GM23338 (cell line): ENCODE data around the gene ZCCHC17. TPM values are rescaled to one million over a fixed set of nuclear protein-coding genes. Genes with fewer than 3 reads are reported as not detected.

ENCODE experiments used
- ATAC-seq: fragments of 200-7000 bp; cut with Tn5 transposase; 3 replicates; pipeline ENCODE4 v1.9.1; 2020
- DNase-seq: peaks from one replicate; pipeline ENCODE4 v3.0.0-alpha.2; 2015; ENCODE audit warnings: low spot score
- H2AFZ ChIP-seq: fragments of 200-600 bp; sonication (generic); 2 replicates; pipeline ENCODE4 v1.8.0; 2016; ENCODE audit warnings: antibody characterized with exemption, mild to moderate bottlenecking, moderate library complexity
- H3F3A ChIP-seq: fragments of 200-600 bp; sonication (generic); replicated peaks from 2 replicates; pipeline ENCODE4 v1.8.0; 2017; ENCODE audit warnings: antibody characterized with exemption, mixed run types, low read depth
- H3K27ac ChIP-seq: fragments of 200-600 bp; sonication (generic); 2 replicates; pipeline ENCODE4 v1.6.1; 2016; ENCODE audit warnings: low read depth
- H3K27me3 ChIP-seq: fragments of 200-600 bp; sonication (generic); 2 replicates; pipeline ENCODE4 v1.8.0; 2016; ENCODE audit warnings: mild to moderate bottlenecking, mixed run types, moderate library complexity; ENCODE audit not compliant: insufficient read depth
- H3K36me3 ChIP-seq: fragments of 200-600 bp; sonication (generic); 2 replicates; pipeline ENCODE4 v1.8.0; 2016; ENCODE audit warnings: mild to moderate bottlenecking; ENCODE audit not compliant: insufficient read depth
- H3K4me1 ChIP-seq: fragments of 200-600 bp; sonication (generic); 2 replicates; pipeline ENCODE4 v1.8.0; 2016; ENCODE audit warnings: mild to moderate bottlenecking, moderate library complexity; ENCODE audit not compliant: insufficient read depth
- H3K4me2 ChIP-seq: fragments of 200-600 bp; sonication (generic); 2 replicates; pipeline ENCODE4 v1.7.1; 2017; ENCODE audit warnings: mixed run types
- H3K4me3 ChIP-seq: fragments of 200-600 bp; sonication (generic); 2 replicates; pipeline ENCODE4 v1.6.1; 2016; ENCODE audit warnings: mixed run types
- H3K79me2 ChIP-seq: fragments of 200-600 bp; sonication (generic); replicated peaks from 2 replicates; pipeline ENCODE4 v1.8.0; 2017; ENCODE audit warnings: mild to moderate bottlenecking; ENCODE audit not compliant: insufficient read depth
- H3K9me2 ChIP-seq: fragments of 200-600 bp; sonication (generic); 2 replicates; pipeline ENCODE4 v1.8.0; 2017; ENCODE audit not compliant: insufficient read depth
- H4K20me1 ChIP-seq: fragments of 200-600 bp; sonication (generic); replicated peaks from 2 replicates; pipeline ENCODE4 v1.8.0; 2017; ENCODE audit warnings: mild to moderate bottlenecking; ENCODE audit not compliant: insufficient read depth
- H3K27ac Mint-ChIP-seq: 2 replicates; pipeline ENCODE4 v1.8.0; 2020; ENCODE audit warnings: inconsistent platforms, mild to moderate bottlenecking, moderate library complexity, mixed read lengths
- H3K27me3 Mint-ChIP-seq: 3 replicates; pipeline ENCODE4 v1.8.0; 2022; ENCODE audit warnings: low read depth, mild to moderate bottlenecking, moderate library complexity, mixed read lengths, inconsistent platforms; ENCODE audit not compliant: insufficient read depth, poor library complexity
- H3K36me3 Mint-ChIP-seq: 3 replicates; pipeline ENCODE4 v1.8.0; 2021; ENCODE audit warnings: low read depth, mild to moderate bottlenecking, inconsistent platforms, moderate library complexity, mixed read lengths
- H3K4me1 Mint-ChIP-seq: 3 replicates; pipeline ENCODE4 v1.8.0; 2020; ENCODE audit warnings: mild to moderate bottlenecking, inconsistent platforms, mixed read lengths
- H3K4me3 Mint-ChIP-seq: 3 replicates; pipeline ENCODE4 v1.8.0; 2021; ENCODE audit warnings: moderate library complexity, mild to moderate bottlenecking, inconsistent platforms, mixed read lengths
- H3K9me3 Mint-ChIP-seq: 3 replicates; pipeline ENCODE4 v1.8.0; 2020; ENCODE audit warnings: moderate library complexity, mild to moderate bottlenecking, inconsistent platforms, mixed read lengths
- CREB1 ChIP-seq: fragments of 250-450 bp; sonication (Bioruptor Pico); IDR thresholded peaks from 2 replicates; pipeline ENCODE4 v1.5.0; 2020; ENCODE audit warnings: low read depth, mild to moderate bottlenecking, moderate library complexity
- CTCF ChIP-seq, 2 experiments: fragments of 200-600 bp in 1 of 2; sonication (generic) in 1 of 2; conservative IDR thresholded peaks; 2 replicates each; pipeline versions ENCODE4 v1.5.1 to v1.6.1; 2016 to 2017; ENCODE audit warnings: antibody characterized with exemption in 2 of 2, low read depth in 2 of 2, mild to moderate bottlenecking in 2 of 2, moderate library complexity in 1 of 2
- EZH2 ChIP-seq: fragments of 200-600 bp; sonication (generic); IDR thresholded peaks from one replicate; pipeline ENCODE4 v1.8.0; 2017; ENCODE audit warnings: antibody characterized with exemption, mild to moderate bottlenecking, low read depth; ENCODE audit not compliant: unreplicated experiment
- EZH2phosphoT487 ChIP-seq: fragments of 200-600 bp; sonication (generic); IDR thresholded peaks from one replicate; pipeline ENCODE4 v1.8.1; 2018; ENCODE audit warnings: antibody characterized with exemption; ENCODE audit not compliant: unreplicated experiment
- JUNB ChIP-seq: IDR thresholded peaks from one replicate; pipeline ENCODE4 v1.6.1; 2016; ENCODE audit warnings: antibody characterized with exemption; ENCODE audit not compliant: unreplicated experiment
- NANOG ChIP-seq: IDR thresholded peaks from 2 replicates; pipeline ENCODE4 v1.6.1; 2016; ENCODE audit warnings: antibody characterized with exemption, borderline replicate concordance
- POLR2AphosphoS5 ChIP-seq: IDR thresholded peaks from 2 replicates; pipeline ENCODE4 v1.6.1; 2016; ENCODE audit warnings: antibody characterized with exemption, low read depth
- REST ChIP-seq: IDR thresholded peaks from one replicate; pipeline ENCODE4 v1.6.1; 2018; ENCODE audit warnings: antibody characterized with exemption; ENCODE audit not compliant: unreplicated experiment
- STAT1 ChIP-seq: IDR thresholded peaks from one replicate; pipeline ENCODE4 v1.6.1; 2016; ENCODE audit warnings: antibody characterized with exemption; ENCODE audit not compliant: unreplicated experiment
- ZNF114 ChIP-seq: fragments of 250-450 bp; sonication (Bioruptor Pico); IDR thresholded peaks from 2 replicates; pipeline ENCODE4 v1.5.0; 2020; ENCODE audit warnings: mild to moderate bottlenecking, moderate library complexity
- ZNF331 ChIP-seq: fragments of 250-450 bp; sonication (Bioruptor Pico); IDR thresholded peaks from 2 replicates; pipeline ENCODE4 v1.5.0; 2020; ENCODE audit warnings: low read depth, mild to moderate bottlenecking, moderate library complexity
- ZNF462 ChIP-seq: fragments of 250-450 bp; sonication (Bioruptor Pico); IDR thresholded peaks from 2 replicates; pipeline ENCODE4 v1.5.0; 2020; ENCODE audit warnings: mild to moderate bottlenecking, moderate library complexity
- polyA plus RNA-seq: library from polyadenylated mRNA; unstranded; fragments of >200 nt; fragmentation: Nextera tagmentation; extraction: Ambion mirVana; gene quantifications from 2 replicates; pipeline ENCODE4 v1.2.1, GENCODE V29; 2016
- total RNA-seq: library from RNA; depleted of rRNA; stranded (reverse); fragments of >200 nt; shearing (Covaris generic); gene quantifications from 2 replicates; pipeline ENCODE4 v1.2.3, GENCODE V29; 2014
- TF ChIP-seq, protein P1 (sequence below): IDR thresholded peaks from 2 replicates; pipeline ENCODE4 v1.6.1; 2016; ENCODE audit warnings: antibody characterized with exemption

ZCCHC17 gene
- total and polyA plus RNA-seq, 2 experiments from 2014 or later: 40.1 to 134 TPM

DNA sequence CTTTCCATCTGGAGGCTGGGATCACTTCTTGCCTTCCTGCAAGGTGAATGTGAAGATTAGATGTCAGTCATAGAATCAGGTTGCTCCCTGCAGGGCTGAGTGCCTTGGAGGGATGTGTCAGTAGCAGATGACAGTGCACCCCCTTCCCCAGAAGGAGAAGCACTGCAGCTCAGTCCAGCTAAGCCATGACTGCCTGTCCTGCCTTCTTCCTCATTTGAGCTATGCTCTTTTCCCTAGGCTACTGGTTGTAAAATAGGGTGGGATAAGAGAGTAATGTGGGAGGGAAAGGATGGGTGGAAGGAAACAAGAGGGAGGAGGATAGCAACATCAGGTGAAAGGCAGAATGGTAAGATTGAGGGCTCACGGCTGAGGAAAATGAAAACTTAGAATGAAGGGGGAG, 87.1 kb downstream of the ZCCHC17 start:
- Histone ChIP-seq H3K79me2 (no peaks in the 10 kb centered on the region), H3K4me2 (no peak overlapping the region), H3F3A (no peaks in the 10 kb centered on the region), H4K20me1 (no peaks in the 10 kb centered on the region), H3K27ac (no peak overlapping the region), H2AFZ (no peak overlapping the region), H3K4me3 (no peak overlapping the region), H3K27me3 (no peaks in the 10 kb centered on the region), H3K9me2 (no peaks in the 10 kb centered on the region), H3K4me1 (no peaks in the 10 kb centered on the region), H3K36me3 (no peaks in the 10 kb centered on the region)
- no peaks in the 10 kb centered on the region for H3K36me3 Mint-ChIP-seq
- no peak overlapping the region for H3K27ac Mint-ChIP-seq
- ATAC-seq (no peak), DNase-seq (no peak)
- no peak for TF ChIP-seq CREB1 (CRISPR knock-in tag)
- no peak for TF ChIP-seq CTCF (conservative IDR thresholded peaks at IDR 0.05; ENCODE audit: low read depth in 2 of 2)
- TF ChIP-seq STAT1: no peak
- TF ChIP-seq EZH2phosphoT487: no peak
- no peak for TF ChIP-seq ZNF114 (CRISPR knock-in tag)
- TF ChIP-seq, protein P1, sequence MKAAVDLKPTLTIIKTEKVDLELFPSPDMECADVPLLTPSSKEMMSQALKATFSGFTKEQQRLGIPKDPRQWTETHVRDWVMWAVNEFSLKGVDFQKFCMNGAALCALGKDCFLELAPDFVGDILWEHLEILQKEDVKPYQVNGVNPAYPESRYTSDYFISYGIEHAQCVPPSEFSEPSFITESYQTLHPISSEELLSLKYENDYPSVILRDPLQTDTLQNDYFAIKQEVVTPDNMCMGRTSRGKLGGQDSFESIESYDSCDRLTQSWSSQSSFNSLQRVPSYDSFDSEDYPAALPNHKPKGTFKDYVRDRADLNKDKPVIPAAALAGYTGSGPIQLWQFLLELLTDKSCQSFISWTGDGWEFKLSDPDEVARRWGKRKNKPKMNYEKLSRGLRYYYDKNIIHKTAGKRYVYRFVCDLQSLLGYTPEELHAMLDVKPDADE: no peak
- no peak for TF ChIP-seq ZNF331 (CRISPR knock-in tag)
- TF ChIP-seq NANOG: no peak
- no peak for TF ChIP-seq ZNF462
- no peak for TF ChIP-seq POLR2AphosphoS5
- TF ChIP-seq EZH2: no peak
- no peak for TF ChIP-seq REST
- no peak for TF ChIP-seq JUNB
- no peak overlapping the region for H3K4me3 Mint-ChIP-seq
- peaks cover 11% of the 10 kb centered on the region; the same call in 2 of the 3 replicates for H3K4me1 Mint-ChIP-seq
- peaks cover 16% of the 10 kb centered on the region for H3K27me3 Mint-ChIP-seq
- H3K9me3 Mint-ChIP-seq: no peaks in the 10 kb centered on the region
